HG02642 (cell line): ENCODE results near the gene SPINK1.
"Not testable (repeated sequence)": the region's sequence is repeated elsewhere in the genome, so short reads cannot be mapped to it uniquely, and the experiment has no call there.

Experiments
- ATAC-seq: cut with Tn5 transposase; IDR thresholded peaks from one replicate; pipeline ENCODE4 v1.9.1; 2021; ENCODE audit warnings: mild to moderate bottlenecking; ENCODE audit not compliant: unreplicated experiment, poor library complexity

Gene SPINK1

GRCh38 chr5:147854894-147855773 lies 23.7 kb upstream of the SPINK1 start:
- no peak for ATAC-seq

GRCh38 chr5:147854331-147854730 lies 22.9 kb upstream of the SPINK1 start:
- ATAC-seq, result no peak

GRCh38 chr5:147853372-147853987 lies 22.0 kb upstream of the SPINK1 start:
- no peak for ATAC-seq

DNA sequence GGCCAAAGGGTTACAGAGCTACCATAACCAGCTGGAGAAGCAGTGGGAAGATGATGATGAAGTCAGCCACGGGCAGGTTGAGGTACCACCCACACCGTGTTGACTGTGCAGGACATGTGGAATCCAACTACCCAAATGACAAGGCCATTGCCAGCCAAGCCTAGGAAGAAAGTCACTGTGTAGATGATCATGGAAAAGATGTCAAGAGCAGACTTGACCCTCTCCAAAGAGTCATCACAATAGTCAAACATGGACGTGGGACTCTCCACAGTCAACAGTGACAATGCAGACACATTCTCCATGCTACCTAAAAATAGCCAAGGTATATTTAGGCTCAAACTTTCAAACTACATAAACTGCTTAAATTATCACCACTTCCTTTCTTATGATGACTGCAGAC lies 20.9 kb upstream of the SPINK1 start:
- no peak for ATAC-seq

- ATAC-seq, result no peak
These were observed 20.1 kb upstream of the SPINK1 start for GRCh38 chr5:147851578-147851977.

GRCh38 chr5:147849226-147849625 lies 17.8 kb upstream of the SPINK1 start:
- ATAC-seq, result no peak

DNA sequence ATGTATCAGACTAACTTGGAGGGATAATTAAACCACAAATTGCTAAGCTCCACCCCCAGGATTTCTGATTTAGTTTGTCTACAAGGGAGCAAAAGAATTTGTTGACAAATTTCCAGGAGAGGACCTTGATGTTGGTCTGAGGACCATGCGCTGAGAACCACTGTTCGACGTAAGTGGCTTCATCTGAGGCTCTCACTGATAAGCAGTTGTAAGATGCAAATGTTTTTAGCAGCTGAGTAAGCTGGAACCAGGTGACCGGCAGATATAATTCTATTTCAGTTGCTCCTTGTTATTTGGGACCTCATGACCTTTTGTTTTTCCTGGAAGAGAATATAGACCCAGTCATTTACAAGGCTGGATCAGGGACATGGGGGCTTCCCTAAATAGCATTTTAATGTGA lies 14.1 kb upstream of the SPINK1 start:
- no peak for ATAC-seq

DNA sequence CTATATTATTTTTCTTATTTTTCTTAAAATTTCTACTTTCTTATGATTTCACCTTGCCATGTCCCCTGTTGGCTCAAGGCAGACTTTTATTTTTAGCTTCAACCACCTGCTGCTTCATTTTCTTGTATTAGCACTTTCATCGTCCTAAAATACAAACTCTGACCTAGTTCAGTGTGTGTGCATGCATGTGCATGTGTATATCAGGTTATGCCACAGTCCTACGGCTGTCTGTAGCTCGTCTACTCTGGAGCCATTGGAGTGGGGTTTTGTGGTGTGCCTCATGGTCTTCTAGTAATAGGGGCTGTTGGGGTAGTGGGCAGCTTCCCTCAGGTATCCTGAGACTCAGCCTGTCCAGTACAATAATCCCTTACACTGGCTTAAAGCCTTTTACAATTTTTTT lies 13.4 kb upstream of the SPINK1 start:
- no peak for ATAC-seq

DNA sequence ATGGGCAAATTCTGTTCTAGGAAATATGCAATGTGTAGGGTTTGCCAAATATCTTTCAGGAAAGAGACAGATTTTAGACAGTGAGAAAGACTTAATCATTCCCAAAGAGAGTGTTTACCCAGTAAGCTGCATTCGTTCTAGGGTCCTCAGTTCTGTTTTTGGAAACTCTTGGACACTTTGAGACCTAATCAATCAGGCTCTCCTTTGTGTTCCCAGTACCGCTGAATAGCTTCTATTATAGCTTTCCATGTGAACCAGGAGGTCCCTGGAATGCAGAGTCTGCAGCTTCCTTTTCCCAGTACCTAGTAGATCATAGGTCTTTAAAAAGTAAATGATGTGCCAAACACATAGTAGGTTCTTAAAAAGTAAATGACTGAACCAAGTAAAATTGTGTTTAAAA lies 11.4 kb upstream of the SPINK1 start:
- ATAC-seq, result no peak

DNA sequence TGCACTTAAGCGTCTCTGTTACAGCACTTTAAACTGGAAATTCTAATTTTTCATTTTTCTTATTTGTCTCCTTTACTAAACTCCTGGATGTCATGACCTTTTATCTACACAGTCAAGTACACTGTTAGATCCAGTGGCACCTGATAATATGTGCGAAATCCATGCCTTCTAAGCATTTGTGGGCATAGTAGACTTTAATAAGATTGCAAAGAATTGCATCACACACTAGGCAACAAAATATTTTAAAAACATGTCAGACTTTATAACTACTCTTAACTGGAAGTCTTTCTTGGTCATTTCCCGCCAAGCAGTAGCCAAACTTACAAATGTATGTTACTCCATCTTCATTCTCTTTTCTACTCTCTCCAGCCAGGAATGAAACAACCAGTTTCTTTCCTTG lies 5.0 kb upstream of the SPINK1 start:
- no peak for ATAC-seq

DNA sequence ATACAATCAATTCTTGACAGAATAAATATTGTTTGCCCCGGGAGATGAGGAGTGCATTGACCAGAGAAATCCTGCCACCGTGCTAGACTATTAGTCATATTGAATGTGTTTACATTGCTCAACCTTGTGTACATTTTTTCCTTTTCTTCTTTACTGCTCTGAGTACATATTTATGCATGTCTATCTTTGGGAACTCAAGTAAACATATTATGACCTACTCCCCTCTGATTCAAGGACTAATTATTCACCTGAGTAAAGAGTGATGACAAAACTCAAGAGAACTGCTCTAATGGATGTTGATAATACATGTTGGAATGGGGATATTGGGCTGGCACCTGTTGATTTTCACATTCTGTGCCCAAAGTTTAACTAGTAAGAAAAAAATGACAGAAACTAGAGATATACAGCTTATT lies 3.9 kb upstream of the SPINK1 start:
- no peak for ATAC-seq

DNA sequence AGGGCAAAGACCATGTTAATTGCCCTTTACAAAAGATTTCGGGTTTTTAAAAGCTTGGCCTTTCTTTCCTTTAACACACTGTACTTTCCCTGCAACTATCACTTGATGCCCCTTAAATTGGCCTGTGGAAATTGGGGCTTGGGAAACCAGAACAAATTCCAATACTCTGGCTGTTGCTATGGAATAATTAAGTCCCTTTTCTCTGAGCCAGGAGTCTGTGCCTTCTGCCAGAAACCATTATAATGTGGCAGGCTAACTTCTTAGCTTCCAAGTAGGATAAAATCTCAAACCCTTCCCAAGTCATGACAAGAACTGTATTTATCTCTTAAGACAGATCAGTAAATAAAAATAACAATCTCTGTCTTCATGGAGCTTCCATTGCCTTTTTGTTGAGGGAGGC lies 1.1 kb upstream of the SPINK1 start:
- no peak for ATAC-seq

GRCh38 chr5:147830035-147830434 lies 1.4 kb downstream of the SPINK1 start:
- ATAC-seq, result no peak

GRCh38 chr5:147827017-147827416 lies 4.5 kb downstream of the SPINK1 start:
- not testable (repeated sequence) for ATAC-seq

GRCh38 chr5:147826361-147826760 lies 5.1 kb downstream of the SPINK1 start:
- no peak for ATAC-seq

GRCh38 chr5:147822686-147823491 lies 8.6 kb downstream of the SPINK1 start:
- peak; percentile 86 for ATAC-seq

DNA sequence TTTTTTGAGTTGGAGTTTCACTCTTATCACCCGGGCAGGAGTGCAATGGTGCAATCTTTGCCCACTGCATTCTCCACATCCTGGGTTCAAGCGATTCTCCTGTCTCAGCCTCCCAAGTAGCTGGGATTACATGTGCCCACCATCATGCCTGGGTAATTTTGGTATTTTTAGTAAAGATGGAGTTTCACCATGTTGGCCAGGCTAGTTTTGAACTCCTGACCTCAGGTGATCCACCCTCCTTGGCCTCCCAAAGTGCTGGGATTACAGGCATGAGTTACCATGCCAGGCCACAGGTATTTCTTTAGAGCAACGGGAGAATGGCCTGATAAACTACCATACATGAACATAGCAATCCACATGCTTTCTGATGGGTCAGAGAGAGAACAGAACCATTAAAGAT lies 9.2 kb downstream of the SPINK1 start:
- not testable (repeated sequence) for ATAC-seq

DNA sequence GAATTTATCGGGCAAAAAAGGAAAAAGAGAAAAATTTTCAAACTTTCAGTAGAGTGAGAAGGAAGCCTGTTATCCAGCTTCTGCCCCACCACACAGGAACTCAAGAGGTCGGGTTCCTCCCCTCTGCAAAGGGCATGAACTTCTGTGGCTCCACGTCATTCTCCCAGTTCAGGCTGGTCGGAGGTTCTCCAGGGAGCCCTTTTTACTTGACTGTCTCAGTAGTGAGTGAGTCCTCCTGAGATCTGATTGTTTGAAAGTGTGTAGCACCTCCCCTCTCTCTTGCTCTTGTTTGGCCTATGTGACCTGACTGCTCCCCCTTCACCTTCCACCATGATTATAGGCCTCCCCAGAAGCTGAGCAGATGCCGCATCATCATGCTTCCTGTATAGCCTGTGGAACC lies 9.7 kb downstream of the SPINK1 start:
- no peak for ATAC-seq

DNA sequence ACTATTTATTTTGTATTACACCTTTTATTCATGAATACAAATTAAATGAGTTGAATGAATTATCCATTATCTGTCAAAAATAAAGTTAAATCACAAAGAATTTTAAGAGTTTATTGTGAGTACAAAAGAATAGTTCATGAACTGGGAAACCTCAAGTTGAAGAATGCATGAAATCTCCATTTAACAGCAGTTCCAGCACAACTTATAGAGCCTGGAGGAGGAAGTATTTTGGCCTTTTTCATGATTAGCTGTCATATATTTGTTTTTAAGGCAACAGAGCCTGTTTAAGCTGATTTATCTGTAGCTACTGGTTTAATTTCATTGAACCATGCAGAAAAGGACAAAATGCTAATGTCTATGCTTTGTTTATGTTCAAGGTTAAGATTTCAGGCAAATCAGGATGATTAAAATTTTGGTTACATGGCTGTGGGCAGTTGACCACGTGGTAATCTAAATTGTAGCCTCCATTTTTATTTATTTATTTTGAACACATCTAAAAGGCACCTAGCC lies 12.2 kb downstream of the SPINK1 start:
- no peak for ATAC-seq

GRCh38 chr5:147818290-147818689 lies 13.2 kb downstream of the SPINK1 start:
- no peak for ATAC-seq

DNA sequence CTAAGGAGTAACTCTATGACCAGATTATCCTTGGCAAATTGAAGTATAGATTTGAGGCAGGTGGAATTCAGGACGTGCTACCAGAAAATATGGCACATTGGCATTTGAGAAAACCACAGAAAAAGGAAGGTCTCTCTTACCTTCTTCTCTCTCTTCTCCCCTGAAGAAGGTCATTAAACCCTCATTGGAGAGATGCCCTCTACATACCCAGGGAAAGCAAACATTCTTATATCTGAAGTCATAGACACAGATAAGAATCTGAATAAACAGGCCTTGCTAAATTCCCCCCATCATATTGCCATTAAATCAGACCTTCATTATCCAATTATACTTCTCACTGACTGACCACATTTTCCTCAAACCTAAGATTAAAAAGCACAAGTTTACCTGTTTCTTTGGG lies 17.8 kb downstream of the SPINK1 start:
- no peak for ATAC-seq
